T-helper 1 cell treated with Interleukin-12 subunit alpha and Interleukin-12 subunit beta and Interleukin-4 antibody, amounts not matched to agents 30 μg/mL and 1 μg/mL, for 36 hours (primary cell): ENCODE data around the gene MYO15A.

Experiments
- H3K27ac Mint-ChIP-seq: one replicate; pipeline ENCODE4 v1.8.0; 2021; ENCODE audit warnings: mild to moderate bottlenecking, mixed read lengths
- H3K27me3 Mint-ChIP-seq: one replicate; pipeline ENCODE4 v1.8.0; 2021; ENCODE audit warnings: low read depth, mixed read lengths
- H3K36me3 Mint-ChIP-seq: one replicate; pipeline ENCODE4 v1.8.0; 2021; ENCODE audit warnings: low read depth, mixed read lengths
- H3K4me1 Mint-ChIP-seq: one replicate; pipeline ENCODE4 v1.8.0; 2021; ENCODE audit warnings: low read depth, mixed read lengths
- H3K4me3 Mint-ChIP-seq: one replicate; pipeline ENCODE4 v1.8.0; 2021; ENCODE audit warnings: mild to moderate bottlenecking, moderate library complexity, mixed read lengths
- H3K9me3 Mint-ChIP-seq: one replicate; pipeline ENCODE4 v1.8.0; 2021; ENCODE audit warnings: mixed read lengths

The MYO15A gene

GRCh38 chr17:18176176-18176575 lies 67.6 kb downstream of the MYO15A start:
- no peak overlapping the region for H3K4me3 Mint-ChIP-seq
- H3K27ac Mint-ChIP-seq, result no peak overlapping the region
- no peaks in the 10 kb centered on the region for H3K27me3 Mint-ChIP-seq
- H3K4me1 Mint-ChIP-seq, result peaks cover 9% of the 10 kb centered on the region
- no peaks in the 10 kb centered on the region for H3K9me3 Mint-ChIP-seq
- H3K36me3 Mint-ChIP-seq, result no peaks in the 10 kb centered on the region

GRCh38 chr17:18177133-18177532 lies 68.6 kb downstream of the MYO15A start:
- H3K4me1 Mint-ChIP-seq, result peaks cover 16% of the 10 kb centered on the region
- H3K9me3 Mint-ChIP-seq, result no peaks in the 10 kb centered on the region
- H3K27me3 Mint-ChIP-seq, result no peaks in the 10 kb centered on the region

DNA sequence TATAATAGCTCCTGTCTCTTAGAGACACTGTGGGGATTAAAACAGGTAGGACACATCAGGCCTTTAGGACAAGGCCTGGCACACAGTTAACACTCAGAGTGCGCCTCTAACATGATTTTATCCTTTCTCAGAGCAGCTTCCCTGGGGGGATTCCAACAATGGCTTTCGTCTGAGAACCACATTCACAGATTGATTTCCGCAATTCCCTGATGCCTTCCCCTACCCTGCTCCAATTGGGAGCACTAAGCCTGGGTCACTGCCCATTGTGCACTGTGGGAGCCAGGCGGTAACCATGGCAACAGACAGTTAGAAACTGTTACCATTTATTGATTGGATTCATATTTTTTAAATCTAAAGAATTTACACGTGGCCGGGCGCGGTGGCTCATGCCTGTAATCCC lies 69.2 kb downstream of the MYO15A start:
- Mint-ChIP-seq H3K9me3 (no peaks in the 10 kb centered on the region), H3K4me1 (peaks cover 20% of the 10 kb centered on the region), H3K4me3 (no peak overlapping the region), H3K27ac (no peak overlapping the region), H3K27me3 (no peaks in the 10 kb centered on the region), H3K36me3 (no peaks in the 10 kb centered on the region)

More at GRCh38 chr17:18177133-18177532, 68.6 kb downstream of the MYO15A start:
- H3K4me3 Mint-ChIP-seq, result no peak overlapping the region
- H3K36me3 Mint-ChIP-seq, result no peaks in the 10 kb centered on the region
- no peak overlapping the region for H3K27ac Mint-ChIP-seq

- Mint-ChIP-seq H3K4me1 (peaks cover 16% of the 10 kb centered on the region), H3K4me3 (no peak overlapping the region), H3K9me3 (no peaks in the 10 kb centered on the region), H3K27ac (no peak overlapping the region), H3K36me3 (no peaks in the 10 kb centered on the region), H3K27me3 (no peaks in the 10 kb centered on the region)
Observed at GRCh38 chr17:18179196-18179595, 70.6 kb downstream of the MYO15A start.

- peaks cover 1% of the 10 kb centered on the region for H3K36me3 Mint-ChIP-seq
- H3K4me1 Mint-ChIP-seq, result peaks cover 18% of the 10 kb centered on the region
- no peak overlapping the region for H3K4me3 Mint-ChIP-seq
- H3K27me3 Mint-ChIP-seq, result no peaks in the 10 kb centered on the region
- H3K27ac Mint-ChIP-seq, result no peak overlapping the region
- H3K9me3 Mint-ChIP-seq, result no peaks in the 10 kb centered on the region
Observed at GRCh38 chr17:18179804-18180203, 71.2 kb downstream of the MYO15A start.

GRCh38 chr17:18181358-18181757 lies 72.8 kb downstream of the MYO15A start:
- no peaks in the 10 kb centered on the region for H3K27me3 Mint-ChIP-seq
- no peak overlapping the region for H3K4me3 Mint-ChIP-seq
- H3K4me1 Mint-ChIP-seq, result peaks cover 29% of the 10 kb centered on the region
- H3K9me3 Mint-ChIP-seq, result no peaks in the 10 kb centered on the region
- H3K27ac Mint-ChIP-seq, result peak overlapping the region; percentile 98
- peaks cover 5% of the 10 kb centered on the region for H3K36me3 Mint-ChIP-seq

- H3K4me3 Mint-ChIP-seq, result peak overlapping the region; percentile 91
- peaks cover 39% of the 10 kb centered on the region for H3K4me1 Mint-ChIP-seq
- H3K27ac Mint-ChIP-seq, result peak overlapping the region; percentile 98
- peaks cover 11% of the 10 kb centered on the region for H3K36me3 Mint-ChIP-seq
- no peaks in the 10 kb centered on the region for H3K9me3 Mint-ChIP-seq
- H3K27me3 Mint-ChIP-seq, result no peaks in the 10 kb centered on the region
Observed at GRCh38 chr17:18182110-18182977, 73.8 kb downstream of the MYO15A start.

- Mint-ChIP-seq H3K9me3 (no peaks in the 10 kb centered on the region), H3K4me1 (peaks cover 45% of the 10 kb centered on the region), H3K4me3 (peak overlapping the region; percentile 91), H3K36me3 (peaks cover 15% of the 10 kb centered on the region), H3K27me3 (no peaks in the 10 kb centered on the region), H3K27ac (peak overlapping the region; percentile 98)
Observed at GRCh38 chr17:18182978-18183333, 74.4 kb downstream of the MYO15A start.

DNA sequence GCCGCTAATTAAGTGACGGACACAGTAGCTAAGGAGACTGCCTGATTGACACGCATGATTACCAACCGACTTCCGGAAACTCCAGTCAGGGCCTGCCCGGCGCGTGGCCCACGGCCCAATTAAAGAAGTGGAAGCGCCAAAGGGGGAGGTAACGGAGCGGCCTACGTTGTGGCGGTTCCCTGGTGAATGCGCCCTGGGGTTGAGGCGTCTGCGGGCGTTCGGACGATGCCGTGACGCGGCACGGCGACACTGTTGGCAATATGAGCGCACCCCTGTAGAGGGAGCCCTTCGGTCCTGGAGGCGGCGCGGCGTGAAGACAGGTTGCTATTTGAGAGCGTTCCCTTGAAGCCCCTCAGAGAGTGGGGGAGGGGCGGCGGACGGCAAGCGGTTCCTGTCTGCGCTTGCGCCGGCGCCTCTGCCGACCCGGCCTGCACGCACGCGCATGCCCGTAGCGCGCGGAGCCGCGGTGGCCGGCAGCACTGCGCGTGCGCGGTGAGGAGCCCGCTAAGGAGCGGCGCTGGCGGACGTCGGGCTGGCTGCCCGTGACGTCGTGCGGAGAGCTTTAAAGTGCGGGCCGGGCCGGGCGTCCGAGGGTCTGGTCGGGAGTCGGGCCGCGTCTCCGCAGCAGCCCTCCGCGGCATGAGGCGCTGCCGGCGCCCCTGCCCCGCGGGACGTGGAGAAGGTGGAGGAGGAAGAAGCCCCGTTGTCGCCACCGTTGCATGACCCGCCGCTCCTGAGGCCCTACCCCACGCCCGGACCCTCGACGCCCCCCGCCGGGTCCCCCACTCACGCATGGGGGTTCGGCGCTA lies 75.0 kb downstream of the MYO15A start, which contains the start of gene ALKBH5:
TSS of gene ALKBH5 (plus strand) at position 495 of the 809 bp plus-strand sequence. CDS start 416 bp downstream, outside the sequence.
- H3K9me3 Mint-ChIP-seq, result no peaks in the 10 kb centered on the region
- peaks cover 51% of the 10 kb centered on the region for H3K4me1 Mint-ChIP-seq
- H3K27ac Mint-ChIP-seq, result peak within 1 kb of the TSS; percentile 98
- H3K27me3 Mint-ChIP-seq, result no peaks in the 10 kb centered on the region
- peak within 1 kb of the TSS; percentile 94 for H3K4me3 Mint-ChIP-seq
- H3K36me3 Mint-ChIP-seq, result peaks cover 20% of the 10 kb centered on the region

DNA sequence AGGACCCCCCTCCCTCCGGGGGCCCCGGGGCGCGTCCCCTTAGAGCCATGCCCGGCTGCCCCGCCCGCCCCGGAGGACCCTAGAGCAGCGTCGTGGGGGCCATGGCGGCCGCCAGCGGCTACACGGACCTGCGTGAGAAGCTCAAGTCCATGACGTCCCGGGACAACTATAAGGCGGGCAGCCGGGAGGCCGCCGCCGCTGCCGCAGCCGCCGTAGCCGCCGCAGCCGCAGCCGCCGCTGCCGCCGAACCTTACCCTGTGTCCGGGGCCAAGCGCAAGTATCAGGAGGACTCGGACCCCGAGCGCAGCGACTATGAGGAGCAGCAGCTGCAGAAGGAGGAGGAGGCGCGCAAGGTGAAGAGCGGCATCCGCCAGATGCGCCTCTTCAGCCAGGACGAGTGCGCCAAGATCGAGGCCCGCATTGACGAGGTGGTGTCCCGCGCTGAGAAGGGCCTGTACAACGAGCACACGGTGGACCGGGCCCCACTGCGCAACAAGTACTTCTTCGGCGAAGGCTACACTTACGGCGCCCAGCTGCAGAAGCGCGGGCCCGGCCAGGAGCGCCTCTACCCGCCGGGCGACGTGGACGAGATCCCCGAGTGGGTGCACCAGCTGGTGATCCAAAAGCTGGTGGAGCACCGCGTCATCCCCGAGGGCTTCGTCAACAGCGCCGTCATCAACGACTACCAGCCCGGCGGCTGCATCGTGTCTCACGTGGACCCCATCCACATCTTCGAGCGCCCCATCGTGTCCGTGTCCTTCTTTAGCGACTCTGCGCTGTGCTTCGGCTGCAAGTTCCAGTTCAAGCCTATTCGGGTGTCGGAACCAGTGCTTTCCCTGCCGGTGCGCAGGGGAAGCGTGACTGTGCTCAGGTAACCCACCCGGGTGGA lies 75.8 kb downstream of the MYO15A start:
- Mint-ChIP-seq H3K27me3 (no peaks in the 10 kb centered on the region), H3K4me1 (peaks cover 52% of the 10 kb centered on the region), H3K27ac (peak overlapping the region; percentile 83), H3K36me3 (peaks cover 23% of the 10 kb centered on the region), H3K9me3 (no peaks in the 10 kb centered on the region), H3K4me3 (peak overlapping the region; percentile 94)

DNA sequence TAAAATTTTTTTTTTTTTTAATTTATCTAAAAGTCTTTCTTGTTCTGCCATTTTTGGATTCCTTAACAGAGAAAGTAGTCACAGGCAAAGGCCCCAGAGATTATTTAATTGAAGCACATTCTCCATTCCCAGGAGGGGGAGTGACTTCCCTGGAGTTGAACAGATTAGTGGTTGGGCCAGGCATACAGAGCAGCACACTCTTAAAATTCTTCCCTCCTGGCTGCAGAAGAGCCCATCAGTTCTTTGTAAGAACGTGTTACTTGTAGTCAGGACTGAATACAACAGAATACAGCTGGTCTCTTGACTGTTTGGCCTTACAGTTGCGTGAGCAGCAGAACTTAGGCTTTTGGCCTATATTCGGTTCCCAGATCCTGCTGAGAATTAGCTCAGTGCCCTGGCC lies 76.8 kb downstream of the MYO15A start:
- Mint-ChIP-seq H3K27ac (peak overlapping the region; percentile 83), H3K4me3 (peak overlapping the region; percentile 94), H3K27me3 (no peaks in the 10 kb centered on the region), H3K9me3 (no peaks in the 10 kb centered on the region), H3K36me3 (peaks cover 29% of the 10 kb centered on the region), H3K4me1 (peaks cover 57% of the 10 kb centered on the region)

DNA sequence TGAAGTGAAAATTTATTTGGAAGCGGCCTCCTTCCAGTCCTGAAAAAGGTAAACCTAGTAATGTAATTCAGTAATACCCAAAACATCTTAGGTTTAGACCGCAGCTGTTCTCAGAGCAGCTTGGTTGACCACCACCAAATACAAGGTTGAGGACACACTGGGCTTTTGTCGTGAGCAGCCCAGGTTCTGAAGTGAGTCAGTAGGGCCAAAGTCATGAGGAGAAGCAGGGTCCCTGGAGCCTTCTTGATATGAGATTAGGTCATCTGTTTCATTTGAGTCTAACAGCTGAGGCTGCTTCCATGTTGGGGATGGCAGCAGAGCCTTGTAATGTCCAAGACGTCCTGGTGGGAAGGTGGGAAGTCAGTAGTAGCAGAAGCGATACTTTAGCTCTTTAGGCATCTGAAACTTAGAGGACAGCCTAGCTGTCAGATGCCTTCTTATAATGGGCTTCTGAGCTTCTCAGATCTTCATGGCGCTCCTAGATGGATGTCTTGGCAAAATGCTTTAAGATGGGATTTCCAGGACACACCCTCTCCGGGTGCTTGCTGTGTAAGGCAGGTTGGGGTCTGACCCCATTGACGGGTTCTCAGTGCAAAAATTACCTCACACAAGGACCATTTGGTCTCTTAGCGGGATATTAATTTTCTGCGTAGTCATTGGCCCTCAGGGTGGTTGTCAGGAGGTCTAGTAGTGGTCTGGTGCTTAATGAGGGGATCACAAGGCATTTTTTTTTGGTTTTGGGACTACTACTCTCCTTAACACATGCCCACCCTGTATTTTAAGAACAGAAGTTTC lies 77.5 kb downstream of the MYO15A start:
- H3K9me3 Mint-ChIP-seq, result no peaks in the 10 kb centered on the region
- no peaks in the 10 kb centered on the region for H3K27me3 Mint-ChIP-seq
- peaks cover 32% of the 10 kb centered on the region for H3K36me3 Mint-ChIP-seq
- peaks cover 59% of the 10 kb centered on the region for H3K4me1 Mint-ChIP-seq
- peak overlapping the region; percentile 94 for H3K4me3 Mint-ChIP-seq
- peak overlapping the region; percentile 83 for H3K27ac Mint-ChIP-seq

DNA sequence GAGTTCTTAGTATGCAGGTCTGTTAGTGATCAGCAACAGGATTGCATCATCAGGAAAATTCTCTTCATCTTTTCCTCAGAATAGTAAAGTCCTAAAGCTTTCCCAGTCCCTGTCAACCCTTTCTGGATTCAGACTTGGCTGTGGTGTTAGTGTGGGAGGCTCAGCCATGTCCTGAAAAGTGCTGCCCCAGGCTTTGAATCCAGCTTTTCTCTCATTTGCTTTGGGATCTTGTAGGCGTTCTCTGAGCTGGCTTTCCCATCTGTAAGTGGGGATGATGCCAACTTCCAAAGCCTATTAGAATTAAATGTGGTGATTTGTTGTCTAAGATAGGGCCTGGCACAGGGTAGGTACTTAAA lies 78.0 kb downstream of the MYO15A start:
- peak overlapping the region; percentile 94 for H3K4me3 Mint-ChIP-seq
- peaks cover 57% of the 10 kb centered on the region for H3K4me1 Mint-ChIP-seq
- H3K27me3 Mint-ChIP-seq, result no peaks in the 10 kb centered on the region
- no peak overlapping the region for H3K27ac Mint-ChIP-seq
- H3K36me3 Mint-ChIP-seq, result peaks cover 34% of the 10 kb centered on the region
- no peaks in the 10 kb centered on the region for H3K9me3 Mint-ChIP-seq
